Suprapubic skin (tissue), 4 donors: ENCODE results near the gene NME2. TPM values are rescaled to one million over a fixed set of nuclear protein-coding genes. Genes with fewer than 3 reads are reported as not detected.
"Not testable (repeated sequence)": the region's sequence is repeated elsewhere in the genome, so short reads cannot be mapped to it uniquely, and the experiment has no call there.

Experiments
- DNase-seq, 2 donors: peaks; one replicate each; pipeline ENCODE4 v3.0.0-alpha.2; 2019; ENCODE audit warnings: low spot score in 2 of 2
- H3K27ac ChIP-seq: fragments of 200-600 bp; sonication (generic); one replicate; pipeline ENCODE4 v1.5.1; 2019
- H3K27me3 ChIP-seq: fragments of 200-600 bp; sonication (generic); one replicate; pipeline ENCODE4 v1.5.1; 2019
- H3K36me3 ChIP-seq: fragments of 200-600 bp; sonication (generic); one replicate; pipeline ENCODE4 v1.5.1; 2019
- H3K4me1 ChIP-seq: fragments of 200-600 bp; sonication (generic); one replicate; pipeline ENCODE4 v1.5.1; 2019
- H3K4me3 ChIP-seq: fragments of 200-600 bp; sonication (generic); one replicate; pipeline ENCODE4 v1.5.1; 2019; ENCODE audit warnings: mild to moderate bottlenecking
- H3K9me3 ChIP-seq: fragments of 200-600 bp; sonication (generic); one replicate; pipeline ENCODE4 v1.5.1; 2019
- EP300 ChIP-seq: sonication (generic); formaldehyde crosslinking; IDR thresholded peaks from one replicate; pipeline ENCODE4 v1.6.1; 2017; ENCODE audit warnings: antibody characterized with exemption
- POLR2A ChIP-seq, 2 donors: fragments of 450-650 bp; IDR thresholded peaks; one replicate each; pipeline ENCODE4 v1.6.1; 2017; ENCODE audit warnings: antibody characterized with exemption in 2 of 2, mild to moderate bottlenecking in 2 of 2, moderate library complexity in 2 of 2
- POLR2AphosphoS5 ChIP-seq, 3 donors: sonication (generic); formaldehyde crosslinking; IDR thresholded peaks; one replicate each; pipeline ENCODE4 v1.6.1; 2017; ENCODE audit warnings: antibody characterized with exemption in 3 of 3
- WGBS: methylation state at CpG from one replicate; pipeline ENCODE4 v1.1.5; 2018; 5-methylcytosine and 5-hydroxymethylcytosine counted together
- total RNA-seq, 4 donors: library from RNA; depleted of rRNA; stranded (reverse); fragments of >200 nt; gene quantifications; one replicate each; pipeline ENCODE4 v1.1.0, GENCODE V29; 2016
- TF ChIP-seq, protein P1 (sequence below), 2 donors: fragments of 200-600 bp in 1 of 2; fragments of 450-650 bp in 1 of 2; sonication (generic) in 1 of 2; IDR thresholded peaks; one replicate each; pipeline ENCODE4 v1.5.1; 2016 to 2019; ENCODE audit warnings: antibody characterized with exemption in 2 of 2, mild to moderate bottlenecking in 1 of 2, moderate library complexity in 1 of 2

NME2 gene
- total RNA-seq, 4 donors from 2014 or later = 239 to 695 (median 466) TPM

DNA sequence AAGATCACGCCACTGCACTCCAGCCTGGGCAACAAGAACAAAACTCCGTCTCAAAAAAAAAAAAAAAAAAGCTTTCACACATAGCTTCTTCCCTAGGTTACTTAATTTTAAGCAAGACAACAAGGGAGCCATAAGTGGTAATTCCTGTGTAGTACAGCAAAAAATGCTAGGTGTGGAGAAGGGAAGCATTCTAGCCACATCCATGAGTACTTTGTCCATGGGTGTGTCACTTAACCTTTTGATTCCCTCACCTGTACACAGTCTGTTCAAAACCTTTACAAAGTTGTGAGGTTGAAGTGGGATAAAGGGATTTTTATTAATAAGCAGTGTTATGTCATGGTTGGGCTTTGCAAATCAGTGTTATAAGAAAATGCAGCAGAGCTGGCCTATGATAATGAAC lies 4.5 kb downstream of the NME2 start:
- no peak overlapping the region for H3K27ac ChIP-seq
- H3K9me3 ChIP-seq = no peaks in the 10 kb centered on the region
- no peaks in the 10 kb centered on the region for H3K27me3 ChIP-seq
- DNase-seq = no peak
- H3K4me3 ChIP-seq = no peak overlapping the region
- H3K4me1 ChIP-seq = peaks cover 13% of the 10 kb centered on the region
- H3K36me3 ChIP-seq = peaks cover 50% of the 10 kb centered on the region
- TF ChIP-seq POLR2A (IDR thresholded peaks at IDR 0.05) (no peak), POLR2AphosphoS5 (IDR thresholded peaks at IDR 0.05) (no peak), EP300 (no peak)
- TF ChIP-seq, protein P1, sequence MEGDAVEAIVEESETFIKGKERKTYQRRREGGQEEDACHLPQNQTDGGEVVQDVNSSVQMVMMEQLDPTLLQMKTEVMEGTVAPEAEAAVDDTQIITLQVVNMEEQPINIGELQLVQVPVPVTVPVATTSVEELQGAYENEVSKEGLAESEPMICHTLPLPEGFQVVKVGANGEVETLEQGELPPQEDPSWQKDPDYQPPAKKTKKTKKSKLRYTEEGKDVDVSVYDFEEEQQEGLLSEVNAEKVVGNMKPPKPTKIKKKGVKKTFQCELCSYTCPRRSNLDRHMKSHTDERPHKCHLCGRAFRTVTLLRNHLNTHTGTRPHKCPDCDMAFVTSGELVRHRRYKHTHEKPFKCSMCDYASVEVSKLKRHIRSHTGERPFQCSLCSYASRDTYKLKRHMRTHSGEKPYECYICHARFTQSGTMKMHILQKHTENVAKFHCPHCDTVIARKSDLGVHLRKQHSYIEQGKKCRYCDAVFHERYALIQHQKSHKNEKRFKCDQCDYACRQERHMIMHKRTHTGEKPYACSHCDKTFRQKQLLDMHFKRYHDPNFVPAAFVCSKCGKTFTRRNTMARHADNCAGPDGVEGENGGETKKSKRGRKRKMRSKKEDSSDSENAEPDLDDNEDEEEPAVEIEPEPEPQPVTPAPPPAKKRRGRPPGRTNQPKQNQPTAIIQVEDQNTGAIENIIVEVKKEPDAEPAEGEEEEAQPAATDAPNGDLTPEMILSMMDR (IDR thresholded peaks at IDR 0.05) = no peak
- WGBS = 90% methylated on average over 2 of the region's 2 CpGs

GRCh38 chr17:51172030-51172429 lies 5.8 kb downstream of the NME2 start:
- 92% methylated on average over 9 of the region's 9 CpGs for WGBS
- H3K9me3 ChIP-seq, H3K4me3 ChIP-seq, H3K27me3 ChIP-seq, DNase-seq, H3K4me1 ChIP-seq, H3K27ac ChIP-seq: not testable (repeated sequence)
- H3K36me3 ChIP-seq = peaks cover 50% of the 10 kb centered on the region

- 70% methylated on average over 5 of the region's 5 CpGs for WGBS
- Histone ChIP-seq H3K27ac (no peak overlapping the region), H3K4me1 (no peaks in the 10 kb centered on the region), H3K4me3 (no peak overlapping the region), H3K27me3 (no peaks in the 10 kb centered on the region), H3K36me3 (peaks cover 45% of the 10 kb centered on the region), H3K9me3 (no peaks in the 10 kb centered on the region)
- no peak for TF ChIP-seq POLR2AphosphoS5 (IDR thresholded peaks at IDR 0.05)
- TF ChIP-seq, protein P1 (IDR thresholded peaks at IDR 0.05) = no peak
- TF ChIP-seq EP300 = no peak
- no peak for TF ChIP-seq POLR2A (IDR thresholded peaks at IDR 0.05)
- DNase-seq = no peak
Measured at GRCh38 chr17:51180486-51180885, 14.3 kb downstream of the NME2 start.

DNA sequence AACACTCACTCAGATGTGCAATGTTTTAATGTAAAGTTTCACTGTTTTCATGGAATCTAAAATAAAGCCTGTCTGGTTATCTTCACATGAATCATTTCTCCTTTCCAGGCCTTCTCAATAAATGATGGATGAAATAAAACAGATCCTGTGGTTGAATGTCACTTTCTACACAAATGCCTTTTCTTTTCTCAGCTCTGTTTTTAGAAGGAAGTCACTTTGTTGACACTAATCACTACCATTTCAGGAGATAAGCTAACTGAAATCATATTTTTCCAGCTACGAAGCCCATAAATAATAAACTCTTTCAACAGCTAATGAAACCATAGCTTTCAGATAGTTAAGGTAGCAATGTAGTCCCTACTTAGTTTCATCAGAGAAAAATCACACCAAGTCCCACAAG lies 17.9 kb downstream of the NME2 start:
- H3K9me3 ChIP-seq = no peaks in the 10 kb centered on the region
- H3K27me3 ChIP-seq = no peaks in the 10 kb centered on the region
- peaks cover 59% of the 10 kb centered on the region for H3K36me3 ChIP-seq
- 89% methylated on average over 1 of the region's 1 CpG for WGBS
- no peak overlapping the region for H3K4me3 ChIP-seq
- no peaks in the 10 kb centered on the region for H3K4me1 ChIP-seq
- no peak for DNase-seq
- TF ChIP-seq, protein P1 (IDR thresholded peaks at IDR 0.05) = no peak
- TF ChIP-seq POLR2A (IDR thresholded peaks at IDR 0.05) (no peak), EP300 (no peak), POLR2AphosphoS5 (IDR thresholded peaks at IDR 0.05) (no peak)
- no peak overlapping the region for H3K27ac ChIP-seq

- H3K4me1 ChIP-seq = no peaks in the 10 kb centered on the region
- no peaks in the 10 kb centered on the region for H3K9me3 ChIP-seq
- H3K4me3 ChIP-seq = no peak overlapping the region
- H3K36me3 ChIP-seq = peaks cover 67% of the 10 kb centered on the region
- DNase-seq = no peak
- WGBS = 91% methylated on average over 8 of the region's 8 CpGs
- no peaks in the 10 kb centered on the region for H3K27me3 ChIP-seq
- TF ChIP-seq POLR2A (IDR thresholded peaks at IDR 0.05) = no peak
- TF ChIP-seq EP300 = no peak
- TF ChIP-seq POLR2AphosphoS5 (IDR thresholded peaks at IDR 0.05) = no peak
- TF ChIP-seq, protein P1 (IDR thresholded peaks at IDR 0.05) = no peak
- no peak overlapping the region for H3K27ac ChIP-seq
Measured at GRCh38 chr17:51185763-51186332, 19.6 kb downstream of the NME2 start.
